BJ (cell line): ENCODE data around the gene SELENOV. TPM values are rescaled to one million over a fixed set of nuclear protein-coding genes. Genes with fewer than 3 reads are reported as not detected.

ENCODE experiments used
- CTCF ChIA-PET: fragments of 350-600 bp; formaldehyde crosslinking; extraction: SDS; loops from one replicate; lab custom pipeline; 2021; ENCODE audit warnings: antibody characterized with exemption, inconsistent platforms; lab: Yijun Ruan, JAX
- POLR2A ChIA-PET: fragments of 300-600 bp; sonication (Branson Sonifier 250); formaldehyde crosslinking; extraction: SDS; loops from one replicate; lab custom pipeline; 2021; ENCODE audit warnings: antibody characterized with exemption; lab: Charles Lee
- DNase-seq: peaks from one replicate; pipeline ENCODE4 v3.0.0-alpha.2; 2011; ENCODE audit warnings: low read depth
- H3K27me3 ChIP-seq: 2 replicates; pipeline ENCODE4 v1.6.0; 2011; ENCODE audit warnings: low read length; ENCODE audit not compliant: control insufficient read depth, insufficient read depth
- H3K36me3 ChIP-seq: 2 replicates; pipeline ENCODE4 v1.5.1; 2011; ENCODE audit warnings: low read length; ENCODE audit not compliant: control insufficient read depth, insufficient read depth
- H3K4me3 ChIP-seq: 2 replicates; pipeline ENCODE4 v1.5.1; 2011; ENCODE audit warnings: low read depth, mild to moderate bottlenecking, control low read depth, low read length
- CTCF ChIP-seq: IDR thresholded peaks from 2 replicates; pipeline ENCODE4 v1.5.1; 2011; ENCODE audit warnings: low read depth, mild to moderate bottlenecking, control low read depth, inconsistent platforms, low read length, moderate library complexity; ENCODE audit not compliant: insufficient read depth
- polyA plus RNA-seq: library from polyadenylated mRNA; depleted of rRNA; stranded (reverse); fragments of >200 nt; gene quantifications from 2 replicates; pipeline ENCODE4 v1.2.3, GENCODE V29; 2011

The SELENOV gene
- polyA plus RNA-seq, 1 experiment: not detected

DNA sequence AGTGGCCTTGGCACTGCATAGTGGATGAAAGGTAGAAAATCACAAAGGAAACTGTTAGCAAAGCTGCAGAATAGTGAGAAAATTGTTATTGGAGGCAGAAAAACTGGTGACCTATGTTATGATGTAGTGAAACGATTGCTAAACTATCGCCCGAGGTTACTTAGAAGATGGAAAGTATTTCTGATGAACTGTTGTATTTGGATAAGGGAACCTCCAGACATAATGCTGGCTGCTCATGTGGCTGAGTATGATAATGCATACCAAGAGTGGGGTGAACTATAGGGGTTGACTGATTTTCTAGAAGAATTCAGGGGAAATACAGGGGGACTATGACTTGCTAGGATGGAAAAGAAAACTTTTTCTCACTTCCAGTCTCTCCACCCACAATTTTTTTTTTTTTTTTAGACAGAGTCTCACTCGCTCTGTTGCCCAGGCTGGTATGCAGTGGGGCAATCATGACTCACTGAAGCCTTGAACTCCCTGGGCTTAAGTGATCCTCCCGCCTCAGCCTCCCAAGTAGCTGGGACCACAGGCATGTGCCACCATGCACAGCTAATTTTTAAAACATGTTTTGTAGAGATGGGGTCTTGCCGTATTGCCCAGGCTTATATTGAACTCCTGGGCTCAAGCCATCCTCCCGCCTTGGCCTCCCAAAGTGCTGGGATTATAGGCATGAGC lies 29.4 kb downstream of the SELENOV start:
- Histone ChIP-seq H3K36me3 (no peaks in the 10 kb centered on the region), H3K27me3 (no peaks in the 10 kb centered on the region), H3K4me3 (no peak overlapping the region)
- POLR2A ChIA-PET: no interaction called here
- TF ChIP-seq CTCF: no peak
- CTCF ChIA-PET: no interaction called here
- no peak for DNase-seq

DNA sequence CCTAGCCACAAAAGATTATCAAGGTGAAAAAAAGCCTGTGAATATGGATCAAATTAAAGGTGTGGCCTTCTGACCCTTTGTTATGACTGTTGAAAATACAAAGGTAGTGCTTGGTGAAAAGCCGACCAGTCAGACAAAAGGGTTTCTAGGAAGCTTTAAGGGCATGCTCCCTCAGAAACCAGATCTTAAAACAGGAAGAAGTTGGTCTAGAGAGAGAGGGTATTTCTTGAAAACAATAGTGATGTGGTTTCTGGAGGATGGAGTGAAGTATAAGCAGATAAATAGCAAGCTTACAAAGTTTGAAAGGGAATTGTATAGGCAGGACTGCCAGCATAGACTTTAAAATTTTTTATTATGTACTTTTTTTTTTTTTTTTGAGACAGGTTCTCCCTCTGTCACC lies 30.0 kb downstream of the SELENOV start:
- ChIA-PET POLR2A (no interaction called here), CTCF (no interaction called here)

DNA sequence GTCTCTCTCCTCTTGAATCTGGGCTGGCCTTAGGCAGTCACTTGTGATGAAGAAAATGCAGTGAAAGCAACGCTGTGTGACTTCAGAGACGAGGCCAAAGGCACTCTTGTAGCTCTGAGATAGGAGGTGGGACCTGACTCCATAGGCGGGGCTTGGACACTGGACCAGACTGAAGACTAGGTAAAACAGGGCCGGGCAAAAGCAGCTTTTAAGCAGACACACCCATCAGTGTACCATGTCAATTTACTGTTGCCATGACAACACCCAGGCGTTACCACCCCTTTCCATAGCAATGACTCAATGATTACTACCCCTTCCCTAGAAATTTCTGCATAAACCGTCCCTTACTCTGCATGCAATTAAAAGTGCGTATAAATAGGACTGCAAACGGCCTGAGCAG lies 31.7 kb downstream of the SELENOV start:
- POLR2A ChIA-PET: no interaction called here
- H3K4me3 ChIP-seq: no peak overlapping the region
- no peaks in the 10 kb centered on the region for H3K36me3 ChIP-seq
- CTCF ChIA-PET: interaction anchor here (0.8 to 1.1 kb wide), 2 partner anchors 14 to 580 kb away, joined by 3 to 4 read pairs; partner anchors contain the start of gene EID2B
- no peak for DNase-seq
- H3K27me3 ChIP-seq: no peaks in the 10 kb centered on the region
- no peak for TF ChIP-seq CTCF

More for the DNA sequence above, 30.0 kb downstream of the SELENOV start:
- TF ChIP-seq CTCF: no peak
- Histone ChIP-seq H3K4me3 (no peak overlapping the region), H3K27me3 (no peaks in the 10 kb centered on the region), H3K36me3 (no peaks in the 10 kb centered on the region)
- no peak for DNase-seq

- no peak for DNase-seq
- ChIA-PET CTCF (interaction anchor here (1.2 to 4.5 kb wide), 5 partner anchors 9 to 123 kb away, joined by 3 to 28 read pairs (median 12); partner anchors contain the start of genes EID2 and EID2B), POLR2A (no interaction called here)
- no peak overlapping the region for H3K4me3 ChIP-seq
- no peak for TF ChIP-seq CTCF
- H3K27me3 ChIP-seq: no peaks in the 10 kb centered on the region
- H3K36me3 ChIP-seq: no peaks in the 10 kb centered on the region
These were observed 35.3 kb downstream of the SELENOV start for GRCh38 chr19:39550197-39550596.

DNA sequence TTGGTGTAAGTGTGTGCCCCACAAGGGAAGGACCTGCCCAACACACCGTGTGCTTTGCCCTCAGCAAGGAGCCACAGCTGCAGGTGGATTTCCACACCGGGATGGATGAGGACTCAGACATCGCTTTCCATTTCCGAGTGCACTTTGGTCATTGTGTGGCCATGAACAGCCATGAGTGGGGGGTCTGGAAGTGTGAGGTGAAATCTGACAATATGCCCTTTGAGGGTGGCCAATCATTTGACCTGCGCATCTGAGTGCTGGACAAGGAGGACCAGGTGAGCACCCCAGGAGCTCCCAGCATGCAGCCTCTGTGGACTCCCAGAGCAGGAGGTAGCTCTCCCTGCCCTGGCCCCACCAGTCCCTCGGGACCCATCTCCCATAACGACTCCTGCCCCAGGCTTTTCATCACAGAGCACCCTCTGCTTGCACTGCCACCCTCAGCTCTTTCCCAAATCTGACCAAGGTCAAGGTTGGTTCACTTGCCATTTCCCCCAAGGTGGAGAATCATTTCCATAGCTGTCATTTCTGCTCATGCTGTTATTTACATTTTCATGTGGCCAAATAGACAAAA lies 38.2 kb downstream of the SELENOV start:
- no peak for DNase-seq
- Histone ChIP-seq H3K36me3 (no peaks in the 10 kb centered on the region), H3K4me3 (no peak overlapping the region), H3K27me3 (no peaks in the 10 kb centered on the region)
- TF ChIP-seq CTCF: no peak
- POLR2A ChIA-PET: no interaction called here
- CTCF ChIA-PET: interaction anchor here (1.0 to 4.5 kb wide), 2 partner anchors 114 to 120 kb away, joined by 4 to 23 read pairs; no protein-coding TSS in a partner anchor
